ENCODE measurements around the gene SNRPB. TPM values are rescaled to one million over a fixed set of nuclear protein-coding genes. Genes with fewer than 3 reads are reported as not detected.
A peak's percentile ranks its signal among the peaks of the same experiment; 100 is the strongest.

Gene SNRPB
- total and polyA plus RNA-seq, 2 of the 13 experiments (the other 11 are each of a cell fraction or from before 2014, with no cell fraction given) = 473 to 844 TPM

DNA sequence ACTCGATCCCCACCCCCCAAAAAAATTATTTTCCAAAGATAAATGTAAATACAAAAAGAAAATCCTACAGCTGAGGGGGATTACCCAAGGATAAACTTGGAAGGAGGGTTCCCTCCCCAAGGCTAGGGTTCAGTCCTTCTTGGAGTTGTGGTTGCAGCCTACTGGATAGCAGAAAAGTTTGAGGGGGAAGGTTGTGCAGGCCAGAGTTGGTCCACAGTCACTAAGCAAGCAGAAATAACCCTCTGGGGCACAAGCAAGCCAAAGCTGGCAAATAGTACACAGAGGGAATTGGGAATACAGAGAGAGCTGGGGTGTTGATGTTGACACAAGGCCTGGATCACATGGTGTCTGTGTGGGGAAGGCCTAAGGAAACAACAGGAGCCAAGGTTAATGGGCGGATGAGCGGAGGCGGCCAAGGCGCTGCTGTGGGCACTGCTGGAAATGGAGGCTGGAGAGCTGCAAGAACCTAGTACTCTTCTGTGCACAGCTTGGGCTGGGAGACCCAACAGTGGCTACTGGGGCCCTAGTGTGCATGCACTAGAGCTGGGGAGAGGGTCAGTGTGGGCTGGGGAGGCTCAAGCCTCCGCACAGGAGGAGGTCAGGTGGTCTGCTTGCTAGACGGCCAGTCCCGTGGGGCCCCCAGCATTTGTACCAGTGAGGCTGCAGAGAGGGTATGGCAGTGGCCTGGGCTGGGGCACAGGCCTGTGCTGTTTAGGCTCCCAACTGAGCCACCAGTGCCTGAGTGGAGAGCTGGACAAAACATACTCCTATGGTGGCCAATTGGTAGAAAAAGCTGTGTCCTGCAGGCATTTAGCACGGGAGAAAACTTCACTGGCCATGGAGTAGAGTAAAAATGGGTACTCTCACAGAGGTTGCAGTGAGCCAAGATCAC is 5.5 kb upstream of the SNRPB start (continued):
- TF ChIP-seq HNF1A (IDR thresholded peaks at IDR 0.05; ENCODE audit: low read depth) (no peak), HNF1A (CRISPR knock-in tag; IDR thresholded peaks at IDR 0.05; ENCODE audit: borderline replicate concordance) (peak; percentile 69; the same call in 1 of the 2 replicates), TCF12 (IDR thresholded peaks at IDR 0.05) (no peak), TCF12 (CRISPR knock-in tag; IDR thresholded peaks at IDR 0.05) (peak; percentile 57; the same call in 1 of the 2 replicates), TGIF2 (CRISPR knock-in tag; IDR thresholded peaks at IDR 0.05) (no peak), ISL2 (CRISPR knock-in tag; IDR thresholded peaks at IDR 0.05) (peak; percentile 72), ZNF263 (CRISPR knock-in tag; IDR thresholded peaks at IDR 0.05) (peak; percentile 30; the same call in 1 of the 2 replicates), FOXJ3 (CRISPR knock-in tag; IDR thresholded peaks at IDR 0.05; ENCODE audit: borderline replicate concordance) (peak; percentile 93), ZSCAN30 (CRISPR knock-in tag; IDR thresholded peaks at IDR 0.05) (no peak), ARNTL (CRISPR knock-in tag; IDR thresholded peaks at IDR 0.05) (peak; percentile 79; the same call in 1 of the 2 replicates), TFE3 (CRISPR knock-in tag; IDR thresholded peaks at IDR 0.05) (peak; percentile 99), KDM1A (CRISPR knock-in tag; IDR thresholded peaks at IDR 0.05) (no peak), ZNF605 (CRISPR knock-in tag; IDR thresholded peaks at IDR 0.05) (0 out of 2 replicates have a peak, but pooled peaks have one; percentile 73), ZNF710 (CRISPR knock-in tag; IDR thresholded peaks at IDR 0.05; ENCODE audit: borderline replicate concordance) (peak; percentile 92; the same call in 1 of the 2 replicates), GATAD1 (CRISPR knock-in tag; IDR thresholded peaks at IDR 0.05) (peak; percentile 78; the same call in 1 of the 2 replicates), ZNF569 (CRISPR knock-in tag; IDR thresholded peaks at IDR 0.05; ENCODE audit: borderline replicate concordance) (no peak), ZNF292 (CRISPR knock-in tag; IDR thresholded peaks at IDR 0.05; ENCODE audit: borderline replicate concordance, low read depth) (peak; percentile 86)
- TF ChIP-seq, protein P1, sequence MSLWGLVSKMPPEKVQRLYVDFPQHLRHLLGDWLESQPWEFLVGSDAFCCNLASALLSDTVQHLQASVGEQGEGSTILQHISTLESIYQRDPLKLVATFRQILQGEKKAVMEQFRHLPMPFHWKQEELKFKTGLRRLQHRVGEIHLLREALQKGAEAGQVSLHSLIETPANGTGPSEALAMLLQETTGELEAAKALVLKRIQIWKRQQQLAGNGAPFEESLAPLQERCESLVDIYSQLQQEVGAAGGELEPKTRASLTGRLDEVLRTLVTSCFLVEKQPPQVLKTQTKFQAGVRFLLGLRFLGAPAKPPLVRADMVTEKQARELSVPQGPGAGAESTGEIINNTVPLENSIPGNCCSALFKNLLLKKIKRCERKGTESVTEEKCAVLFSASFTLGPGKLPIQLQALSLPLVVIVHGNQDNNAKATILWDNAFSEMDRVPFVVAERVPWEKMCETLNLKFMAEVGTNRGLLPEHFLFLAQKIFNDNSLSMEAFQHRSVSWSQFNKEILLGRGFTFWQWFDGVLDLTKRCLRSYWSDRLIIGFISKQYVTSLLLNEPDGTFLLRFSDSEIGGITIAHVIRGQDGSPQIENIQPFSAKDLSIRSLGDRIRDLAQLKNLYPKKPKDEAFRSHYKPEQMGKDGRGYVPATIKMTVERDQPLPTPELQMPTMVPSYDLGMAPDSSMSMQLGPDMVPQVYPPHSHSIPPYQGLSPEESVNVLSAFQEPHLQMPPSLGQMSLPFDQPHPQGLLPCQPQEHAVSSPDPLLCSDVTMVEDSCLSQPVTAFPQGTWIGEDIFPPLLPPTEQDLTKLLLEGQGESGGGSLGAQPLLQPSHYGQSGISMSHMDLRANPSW (CRISPR knock-in tag; IDR thresholded peaks at IDR 0.05; ENCODE audit: borderline replicate concordance) = 0 out of 2 replicates have a peak, but pooled peaks have one; percentile 53
